HuH-7 (cell line): ENCODE data around the gene PRRT1.
"Not testable (repeated sequence)": the region's sequence is repeated elsewhere in the genome, so short reads cannot be mapped to it uniquely, and the experiment has no call there.

ENCODE experiments used
- DNase-seq: peaks from one replicate; pipeline ENCODE4 v3.0.0; 2011; ENCODE audit warnings: low spot score

Gene PRRT1

DNA sequence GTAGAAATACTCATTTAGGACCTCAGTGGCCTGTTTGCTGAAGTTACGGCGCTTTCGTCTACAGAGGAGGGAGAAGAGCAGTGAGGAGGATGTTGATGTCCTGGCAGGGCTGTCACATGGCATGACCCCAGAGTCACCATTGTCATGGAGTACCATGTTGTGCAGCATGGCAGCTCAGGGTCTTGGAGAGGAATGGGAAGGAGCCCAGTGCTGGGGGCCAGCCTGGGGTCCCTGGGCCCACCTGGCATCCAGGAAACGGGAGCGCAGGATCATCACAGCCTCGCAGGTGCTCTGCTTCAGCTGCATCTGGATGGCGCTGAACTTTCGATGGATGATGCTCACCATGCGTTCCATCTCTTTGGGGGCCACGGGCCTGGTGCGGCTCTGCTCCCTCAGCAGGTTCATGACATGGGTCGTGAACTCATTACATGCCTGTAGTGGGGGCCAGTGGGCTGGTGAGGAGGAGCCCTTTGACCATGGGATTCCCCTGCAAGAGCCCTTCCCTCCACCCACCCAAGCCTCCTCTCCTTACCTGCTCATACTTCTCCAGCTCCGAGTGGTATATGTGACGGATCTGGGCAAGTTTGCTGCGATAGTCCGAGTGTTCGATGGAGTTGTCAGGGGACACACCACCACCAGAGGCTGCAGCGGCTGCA, 36.1 kb upstream of the PRRT1 start:
- not testable (repeated sequence) for DNase-seq

DNA sequence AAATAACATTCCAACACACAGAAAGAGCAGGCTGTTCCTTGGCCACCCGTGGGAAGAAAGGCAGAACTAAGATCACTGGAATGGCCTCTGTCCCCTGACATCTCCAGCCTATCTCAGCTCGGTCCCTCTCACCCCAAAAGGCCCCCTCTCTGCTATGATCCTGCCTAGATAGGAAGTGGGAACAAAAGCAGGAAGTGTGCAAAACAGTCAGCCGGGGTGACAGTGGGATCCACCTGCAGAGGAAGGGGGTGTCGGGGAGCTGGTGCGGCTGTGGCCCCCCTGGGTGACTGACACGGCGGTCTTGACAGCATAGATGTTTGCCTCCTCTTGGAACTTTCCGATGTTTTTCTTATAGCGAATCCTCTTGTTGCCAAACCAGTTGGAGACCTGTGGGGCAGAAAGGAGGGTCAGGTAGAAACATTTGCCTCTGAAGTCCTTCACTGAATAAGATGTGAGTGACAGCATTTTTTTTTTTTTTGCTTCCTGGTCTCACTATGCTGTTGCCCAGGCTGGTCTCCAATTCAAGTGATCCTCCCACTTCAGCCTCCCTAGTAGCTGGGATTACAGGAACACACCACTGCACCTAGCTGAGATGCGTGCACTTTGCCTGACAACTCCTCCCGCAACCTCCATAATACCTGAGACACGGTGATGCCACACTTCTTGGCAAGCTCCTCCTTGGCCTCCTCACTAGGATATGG, 35.4 kb upstream of the PRRT1 start:
- DNase-seq: no peak

DNA sequence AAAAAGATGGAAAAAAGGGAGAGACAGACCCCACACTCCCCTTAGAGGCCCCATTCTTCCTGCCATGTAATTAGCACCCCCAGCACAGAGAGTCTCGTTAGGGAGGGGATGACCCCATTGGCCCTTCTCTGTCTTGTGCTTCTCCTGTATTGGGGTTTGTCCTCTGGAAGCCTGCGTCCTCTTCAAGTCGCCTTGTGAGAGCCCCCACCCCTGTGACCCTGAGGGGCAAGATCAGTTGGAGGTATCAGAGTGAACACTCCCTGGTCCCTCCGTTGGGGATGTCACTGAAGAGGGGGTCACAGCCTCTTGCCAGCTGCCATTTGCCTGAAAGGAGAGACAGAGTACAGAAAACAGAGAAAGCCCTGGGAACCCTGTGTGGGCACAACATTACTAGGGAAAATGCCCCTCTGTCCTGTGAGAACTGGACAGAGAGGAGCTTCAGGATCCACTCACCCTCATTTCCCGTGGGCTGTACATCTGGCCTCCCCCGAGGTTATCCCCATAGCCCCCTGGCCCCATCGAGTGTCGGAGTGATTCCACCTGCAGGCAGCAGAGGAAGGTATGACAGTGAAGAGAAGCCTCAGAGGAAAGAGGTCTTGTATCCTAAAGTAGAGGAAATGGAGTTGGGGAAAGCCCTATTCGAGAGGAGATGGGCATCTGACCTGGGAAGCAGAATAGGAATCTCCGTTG, 34.6 kb upstream of the PRRT1 start:
- DNase-seq: not testable (repeated sequence)

DNA sequence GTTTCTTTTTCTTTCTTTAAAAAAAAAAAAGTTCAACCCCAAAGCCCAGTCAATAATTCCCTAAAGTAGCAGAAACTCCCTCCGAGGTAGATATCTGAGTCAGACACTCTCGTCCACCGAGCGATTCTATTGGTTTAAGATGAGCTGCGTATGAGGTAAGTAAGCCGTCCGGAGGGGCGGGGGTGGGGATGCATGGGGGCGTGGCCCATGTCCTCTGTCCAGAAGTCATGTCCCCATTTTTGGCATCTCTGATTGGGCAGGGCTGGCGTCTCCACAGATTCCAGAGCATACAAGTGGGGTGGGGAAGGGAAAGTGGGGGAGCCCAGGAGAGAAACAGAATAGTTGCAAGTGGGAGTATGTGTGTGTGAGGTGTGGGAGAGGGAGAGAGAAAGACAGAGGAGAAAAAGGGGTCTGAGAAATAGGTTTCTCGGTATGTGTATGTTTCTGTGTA, 34.0 kb upstream of the PRRT1 start:
- DNase-seq: not testable (repeated sequence)

DNA sequence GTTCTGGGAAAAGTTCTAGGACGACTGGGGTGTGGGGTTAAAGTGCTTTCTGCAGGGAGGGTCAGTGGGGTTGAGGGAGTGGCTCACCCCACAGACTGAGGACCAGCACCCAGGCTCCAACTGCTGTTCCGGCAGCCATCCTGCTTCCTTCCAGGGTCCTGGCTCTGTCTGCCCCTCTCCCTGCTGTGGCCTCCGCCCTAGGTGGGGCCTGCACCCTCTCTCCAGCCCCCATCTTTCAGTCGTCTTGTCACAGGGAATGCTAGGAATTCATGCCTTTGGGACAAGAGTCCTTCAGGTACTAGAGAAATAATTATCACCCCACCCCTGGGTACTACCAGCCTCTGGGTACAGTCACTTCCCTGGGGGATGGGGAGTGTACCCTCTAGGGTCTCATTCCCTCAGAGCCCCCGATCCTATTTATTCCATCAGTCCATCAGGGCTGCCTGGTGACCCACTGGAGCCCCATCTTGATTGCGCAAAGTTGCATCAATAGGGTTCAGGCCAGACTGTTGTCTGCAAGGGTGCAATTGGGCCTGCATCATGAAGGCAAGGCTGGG, 32.4 kb upstream of the PRRT1 start, which contains the start of gene AGER:
AGER (minus strand) TSS at position 170 of the 557 bp plus-strand sequence; CDS start at position 139, 31 bp downstream.
- no peak for DNase-seq

DNA sequence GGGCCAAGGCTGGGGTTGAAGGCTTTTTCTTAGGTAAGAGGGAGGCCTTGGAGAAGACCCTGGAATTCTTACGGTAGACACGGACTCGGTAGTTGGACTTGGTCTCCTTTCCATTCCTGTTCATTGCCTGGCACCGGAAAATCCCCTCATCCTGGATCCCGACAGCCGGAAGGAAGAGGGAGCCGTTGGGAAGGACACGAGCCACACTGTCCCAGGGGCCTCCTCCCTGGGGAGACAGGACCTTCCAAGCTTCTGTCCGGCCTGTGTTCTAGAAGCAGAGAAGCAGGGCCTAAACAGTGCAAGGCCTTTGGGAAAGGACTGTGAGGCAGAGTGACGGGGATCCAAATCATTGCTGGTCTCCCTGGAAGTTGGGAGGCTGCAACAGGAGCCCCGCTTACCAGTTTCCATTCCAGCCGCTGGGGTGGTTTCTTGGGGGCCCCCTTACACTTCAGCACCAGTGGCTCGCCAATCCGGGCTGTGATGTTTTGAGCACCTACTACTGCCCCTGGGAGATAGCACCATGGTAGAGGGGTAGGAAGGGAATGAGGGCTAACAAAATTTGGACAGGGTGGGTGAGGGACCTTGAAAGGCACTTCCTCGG, 31.8 kb upstream of the PRRT1 start:
- no peak for DNase-seq

DNA sequence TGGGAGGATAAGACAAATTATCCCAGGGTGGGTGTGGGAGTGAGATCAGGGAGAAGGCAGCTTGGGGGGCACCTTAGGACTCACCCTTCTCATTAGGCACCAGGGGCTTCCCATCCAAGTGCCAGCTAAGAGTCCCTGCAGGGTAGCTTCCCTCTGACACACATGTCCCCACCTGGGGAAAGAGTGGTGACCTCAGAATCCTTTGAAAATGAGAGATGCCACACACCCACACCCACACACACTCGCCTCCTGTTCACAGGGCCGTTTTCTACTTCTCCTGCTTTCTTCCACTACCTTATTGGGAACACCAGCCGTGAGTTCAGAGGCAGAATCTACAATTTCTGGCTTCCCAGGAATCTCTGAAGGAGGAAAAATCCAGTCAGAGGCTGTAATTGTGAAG, 31.3 kb upstream of the PRRT1 start:
- no peak for DNase-seq

DNA sequence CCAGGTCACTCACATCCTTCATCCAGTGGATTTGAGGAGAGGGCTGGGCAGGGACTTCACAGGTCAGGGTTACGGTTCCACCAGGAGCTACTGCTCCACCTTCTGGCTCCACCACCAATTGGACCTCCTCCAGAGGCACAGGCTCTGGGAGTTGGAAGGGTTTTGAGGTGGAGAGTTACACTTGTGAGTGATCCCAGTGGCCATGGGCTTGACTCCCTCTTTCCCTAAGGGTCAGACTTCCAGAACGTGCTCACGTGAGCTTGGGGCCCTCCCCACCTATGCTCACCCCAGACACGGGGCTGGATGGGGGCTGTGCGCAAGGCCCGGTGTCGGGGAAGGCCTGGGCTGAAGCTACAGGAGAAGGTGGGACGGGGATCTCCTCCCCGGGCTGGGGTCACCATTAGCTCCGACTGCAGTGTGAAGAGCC, 30.8 kb upstream of the PRRT1 start:
- DNase-seq: no peak

DNA sequence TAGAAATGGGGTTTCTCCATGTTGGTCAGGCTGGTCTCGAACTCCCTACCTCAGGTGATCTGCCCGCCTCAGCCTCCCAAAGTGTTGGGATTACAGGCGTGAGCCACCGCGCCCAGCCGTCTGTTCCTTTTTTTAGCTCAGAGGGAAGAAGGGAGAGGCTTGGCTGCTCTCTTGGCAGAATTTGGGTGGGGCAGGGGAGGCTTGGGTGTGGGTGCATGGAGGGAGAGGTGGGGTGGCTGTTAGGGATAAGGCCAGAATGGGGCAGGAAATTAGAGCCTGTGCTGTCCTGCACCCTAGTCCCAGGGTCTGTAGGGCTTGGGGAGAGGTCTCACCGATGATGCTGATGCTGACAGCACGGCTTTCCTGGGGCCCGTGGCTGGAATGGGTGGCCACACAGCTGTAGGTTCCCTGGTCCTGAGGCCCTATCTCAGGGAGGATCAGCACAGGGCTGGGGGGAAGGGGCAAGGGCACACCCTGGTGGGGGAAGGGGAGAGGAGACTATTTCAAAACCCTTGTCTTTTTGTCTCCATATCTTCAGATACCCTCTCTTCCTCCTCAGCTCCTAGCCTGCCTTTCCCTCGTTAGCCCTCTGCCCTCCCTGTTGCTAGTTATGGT, 30.3 kb upstream of the PRRT1 start:
- no peak for DNase-seq

DNA sequence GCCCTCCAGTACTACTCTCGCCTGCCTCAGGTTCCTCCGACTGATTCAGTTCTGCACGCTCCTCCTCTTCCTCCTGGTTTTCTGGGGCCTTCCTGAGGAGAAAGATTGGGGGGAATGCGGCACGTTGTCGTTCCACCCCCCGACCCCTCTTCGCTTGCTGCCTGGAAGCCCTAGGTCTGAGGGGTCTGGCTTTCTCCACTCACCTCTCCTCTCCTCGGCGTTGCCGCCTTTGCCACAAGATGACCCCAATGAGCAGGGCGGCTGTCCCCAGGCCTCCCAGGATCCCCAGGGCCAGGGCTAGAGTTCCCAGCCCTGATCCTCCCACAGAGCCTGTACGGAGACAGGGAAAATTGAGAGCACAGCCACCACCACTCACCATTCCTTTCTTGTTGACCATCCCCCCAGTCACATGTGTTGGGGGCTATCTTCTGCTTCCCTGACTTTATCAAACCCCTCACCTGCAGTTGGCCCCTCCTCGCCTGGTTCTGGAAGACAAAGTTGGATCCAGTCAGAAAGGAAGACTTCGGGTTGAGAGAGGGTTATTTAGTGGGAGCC, 29.5 kb upstream of the PRRT1 start:
- no peak for DNase-seq

DNA sequence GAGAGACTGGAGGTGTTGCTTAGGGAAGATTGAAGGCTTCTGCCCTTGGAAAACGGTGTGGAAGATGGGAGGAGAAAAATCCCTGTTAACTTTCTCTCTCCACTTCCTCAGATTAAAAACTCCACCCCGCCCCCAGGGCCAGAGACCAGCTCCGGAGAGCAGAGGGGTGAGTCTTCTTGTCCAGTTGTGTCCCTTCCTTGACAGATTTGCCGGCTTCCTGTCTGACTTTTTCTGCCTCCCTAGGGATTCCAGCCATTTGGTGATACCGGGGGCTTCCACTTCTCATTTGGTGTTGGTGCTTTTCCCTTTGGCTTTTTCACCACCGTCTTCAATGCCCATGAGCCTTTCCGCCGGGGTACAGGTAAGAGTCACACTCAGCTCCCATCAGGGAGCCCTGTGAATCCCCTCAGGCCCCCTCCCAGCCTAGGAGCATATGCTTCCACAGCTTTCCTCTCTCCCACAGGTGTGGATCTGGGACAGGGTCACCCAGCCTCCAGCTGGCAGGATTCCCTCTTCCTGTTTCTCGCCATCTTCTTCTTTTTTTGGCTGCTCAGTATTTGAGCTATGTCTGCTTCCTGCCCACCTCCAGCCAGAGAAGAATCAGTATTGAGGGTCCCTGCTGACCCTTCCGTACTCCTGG, 28.1 kb upstream of the PRRT1 start:
- no peak for DNase-seq

DNA sequence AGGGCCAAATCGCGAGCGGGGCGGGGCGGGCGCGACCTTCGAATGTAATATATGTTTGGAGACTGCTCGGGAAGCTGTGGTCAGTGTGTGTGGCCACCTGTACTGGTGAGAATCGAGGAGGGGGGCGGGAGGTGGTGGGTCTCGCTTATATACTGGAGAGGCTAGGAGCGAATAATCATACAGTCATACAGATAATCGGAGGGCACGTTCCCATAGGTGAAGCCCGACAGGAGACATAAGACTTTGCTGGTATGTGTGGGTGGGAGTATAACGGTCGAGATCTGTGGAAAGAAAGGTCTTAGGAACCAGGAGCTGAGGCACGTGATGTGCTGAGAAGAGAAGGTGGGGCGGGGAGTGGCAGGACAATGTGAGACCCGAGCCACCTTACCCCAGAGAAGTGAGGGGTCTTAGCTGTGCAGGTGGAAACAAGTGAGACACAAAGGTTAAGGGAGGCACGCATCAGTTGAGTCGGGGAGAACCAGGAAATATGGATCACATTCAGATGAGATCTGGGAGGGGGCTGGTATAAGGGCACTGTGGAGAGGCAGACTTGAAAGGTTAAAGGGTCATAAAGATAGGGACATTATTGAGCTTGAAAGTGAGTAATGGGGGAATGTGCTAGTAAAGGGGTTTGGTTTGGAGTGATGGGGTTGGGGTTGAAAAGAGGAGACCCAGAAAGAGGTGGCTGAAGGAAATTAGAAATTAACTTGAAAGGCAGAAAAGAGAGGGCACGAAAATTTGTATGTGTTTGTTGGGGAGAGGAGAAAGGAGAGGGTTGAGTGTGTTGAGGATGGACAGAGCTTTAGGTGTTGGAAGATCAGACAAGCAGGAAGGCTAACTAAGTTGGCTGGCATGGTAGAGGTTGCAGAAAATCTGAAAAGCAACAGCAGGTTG, 27.1 kb upstream of the PRRT1 start:
- no peak for DNase-seq

DNA sequence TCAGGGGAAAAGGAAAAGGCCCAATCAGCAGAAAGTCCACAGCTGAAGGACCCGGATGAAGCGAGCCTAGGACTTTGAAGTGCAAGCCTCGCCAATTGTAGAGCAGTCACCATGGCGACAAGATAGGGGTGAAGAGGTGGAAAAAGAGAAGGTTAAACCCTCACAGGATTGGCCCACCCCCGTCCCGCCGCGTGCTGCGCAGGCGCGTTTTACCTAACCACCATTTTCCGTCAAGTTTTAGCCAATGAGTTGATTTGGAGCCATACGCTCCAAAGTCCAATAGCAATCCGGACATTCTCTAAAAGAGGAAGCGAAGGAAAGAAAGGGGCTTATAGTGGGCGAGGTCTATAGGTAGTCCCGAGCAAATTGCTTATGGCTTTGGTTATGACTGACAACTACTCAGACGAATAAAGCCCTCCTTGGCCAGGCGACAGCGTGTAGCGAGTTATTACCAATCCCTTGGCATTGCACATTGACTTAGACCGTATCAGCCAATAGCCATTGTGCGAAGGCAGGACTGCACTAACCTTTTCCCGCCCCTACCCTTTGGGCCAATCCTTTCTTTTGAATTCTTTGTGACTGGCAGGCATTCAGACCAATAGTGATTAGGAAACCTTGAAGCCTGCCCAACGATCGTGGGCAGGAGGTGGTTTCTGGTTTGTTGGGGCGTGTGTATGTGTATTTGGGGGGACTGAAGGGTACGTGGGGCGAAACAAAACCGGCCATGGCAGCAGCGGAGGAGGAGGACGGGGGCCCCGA, 26.2 kb upstream of the PRRT1 start, which contains the start of gene RNF5:
RNF5 (plus strand) TSS at position 618 of the 759 bp plus-strand sequence; CDS start at position 725, 107 bp downstream.
- DNase-seq: peak; percentile 95

DNA sequence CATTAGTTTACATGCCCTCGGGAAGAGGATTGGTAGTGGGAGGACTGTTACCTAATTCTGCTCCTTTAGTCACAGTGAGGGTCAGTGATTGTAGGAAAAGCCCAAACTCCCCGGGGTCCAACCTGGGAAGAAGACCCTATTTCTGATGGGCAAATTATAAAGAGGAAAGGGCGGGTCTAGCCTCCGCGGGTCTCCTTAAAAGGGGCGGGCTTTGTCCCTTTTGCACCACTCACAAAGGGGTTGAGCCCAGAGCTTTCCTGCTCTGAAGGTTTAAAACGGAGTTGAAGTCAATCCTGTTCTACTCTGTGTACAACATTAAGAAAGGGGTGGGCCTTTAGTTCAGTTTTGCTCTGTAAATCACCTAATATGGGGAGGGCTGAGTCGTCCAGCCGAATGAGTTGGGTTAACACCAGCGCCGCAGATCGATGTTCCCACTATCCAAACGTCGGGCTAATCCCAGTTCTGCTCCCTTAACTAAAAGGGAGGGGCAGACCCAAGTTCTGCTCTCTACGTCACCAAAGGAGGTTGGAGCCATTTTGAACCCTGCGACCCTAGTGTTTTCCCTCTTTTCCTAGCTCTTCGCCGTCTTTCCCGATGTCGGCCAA, 25.5 kb upstream of the PRRT1 start:
- no peak for DNase-seq

DNA sequence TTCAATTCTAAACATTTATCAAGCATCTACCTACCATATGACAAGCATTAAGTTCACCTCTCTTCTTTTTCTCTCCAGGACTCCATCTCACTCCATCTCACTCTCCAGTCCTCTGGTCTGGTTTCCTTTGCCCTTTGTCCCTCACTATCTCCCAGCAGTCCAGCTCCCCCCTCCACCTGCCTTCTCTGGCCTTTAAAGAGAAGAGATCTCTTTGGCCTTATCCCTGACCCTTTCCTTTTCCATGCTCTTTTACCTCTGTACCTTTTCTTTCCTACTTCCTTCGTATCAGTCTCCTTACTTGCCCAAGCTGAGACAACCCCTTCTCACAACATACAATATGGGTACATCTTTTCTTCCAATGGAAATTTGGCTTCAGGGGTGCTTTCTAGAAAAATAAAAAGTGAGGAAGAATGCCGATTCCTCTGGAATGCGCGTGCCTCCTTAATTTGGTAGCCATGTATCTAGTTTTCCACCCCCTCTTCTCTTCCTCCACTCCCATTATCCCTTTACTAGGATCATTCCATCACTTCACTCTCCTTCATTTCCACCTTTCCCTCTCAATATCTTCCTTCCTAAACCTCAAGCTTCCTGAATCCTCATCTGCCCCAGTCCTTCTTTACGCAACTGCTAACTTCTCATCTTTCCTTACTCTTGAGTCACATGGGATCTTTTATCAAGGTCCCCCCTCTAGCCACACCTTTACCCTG, 24.9 kb upstream of the PRRT1 start:
- DNase-seq: no peak

DNA sequence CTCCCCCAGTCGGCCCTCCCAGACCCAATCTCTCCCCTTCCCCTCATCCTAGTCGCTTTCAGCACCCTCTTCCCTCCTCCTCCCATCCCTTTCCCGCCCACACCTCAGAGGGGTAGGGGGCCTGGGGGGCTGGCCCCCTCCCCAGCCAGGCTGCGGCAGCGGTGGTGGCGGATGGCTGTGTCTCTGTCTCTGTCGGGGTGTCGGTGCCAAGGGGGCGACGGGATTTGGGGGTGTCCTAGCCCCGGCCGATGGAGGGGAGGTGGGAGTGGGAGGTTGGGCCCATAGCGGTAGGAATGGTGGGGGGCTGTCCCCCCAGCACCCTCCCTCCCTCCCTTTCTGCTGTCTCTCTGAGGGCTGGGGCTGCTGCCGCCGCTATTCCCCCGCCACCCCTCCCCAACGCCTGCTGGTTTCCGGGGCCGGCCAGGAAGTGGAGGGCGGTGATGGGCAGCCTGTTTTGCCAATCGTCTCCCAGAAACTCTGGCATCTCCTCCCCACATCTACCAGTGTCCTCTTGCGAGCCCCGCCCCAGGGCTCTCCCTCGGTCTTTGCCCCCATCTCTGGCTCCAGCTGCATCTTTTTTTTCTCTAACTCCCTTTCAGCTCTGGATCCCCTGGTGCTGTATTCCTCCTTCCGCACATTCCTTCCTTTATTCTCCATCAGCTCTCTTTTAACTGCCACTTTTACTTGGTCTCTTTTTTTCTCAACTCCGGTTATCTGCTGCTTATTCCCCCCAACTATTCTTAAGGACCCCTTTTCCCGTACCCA, 24.2 kb upstream of the PRRT1 start, which contains the start of gene AGPAT1:
AGPAT1 (minus strand) TSS at position 374 of the 765 bp plus-strand sequence. CDS start 4,588 bp downstream, outside the sequence.
- peak; percentile 93 for DNase-seq

DNA sequence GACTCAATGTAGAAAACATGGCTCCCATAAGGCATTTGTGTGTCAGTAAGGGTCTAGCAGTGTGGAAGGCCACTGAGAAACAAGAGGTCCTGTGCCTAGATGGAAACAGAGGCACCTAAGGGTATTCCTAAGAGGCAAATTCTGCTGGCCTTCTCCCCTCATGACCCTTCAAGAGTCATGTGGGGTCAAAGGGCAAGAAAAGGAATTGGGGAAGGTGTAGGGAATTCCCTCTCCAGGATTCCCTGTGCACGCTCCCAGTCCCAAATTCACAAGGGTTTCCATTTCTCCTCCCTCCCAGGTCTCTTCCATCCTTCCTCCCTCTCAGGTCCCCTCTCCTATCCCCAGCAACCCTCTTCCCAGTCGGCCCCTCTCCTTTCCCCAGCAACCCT, 23.6 kb upstream of the PRRT1 start:
- no peak for DNase-seq
